ENCODE measurements around the gene DAB2IP. TPM values are rescaled to one million over a fixed set of nuclear protein-coding genes. Genes with fewer than 3 reads are reported as not detected.

Gene DAB2IP
- polyA plus RNA-seq, 1 donor from 2014 or later = 17.3 TPM

DNA sequence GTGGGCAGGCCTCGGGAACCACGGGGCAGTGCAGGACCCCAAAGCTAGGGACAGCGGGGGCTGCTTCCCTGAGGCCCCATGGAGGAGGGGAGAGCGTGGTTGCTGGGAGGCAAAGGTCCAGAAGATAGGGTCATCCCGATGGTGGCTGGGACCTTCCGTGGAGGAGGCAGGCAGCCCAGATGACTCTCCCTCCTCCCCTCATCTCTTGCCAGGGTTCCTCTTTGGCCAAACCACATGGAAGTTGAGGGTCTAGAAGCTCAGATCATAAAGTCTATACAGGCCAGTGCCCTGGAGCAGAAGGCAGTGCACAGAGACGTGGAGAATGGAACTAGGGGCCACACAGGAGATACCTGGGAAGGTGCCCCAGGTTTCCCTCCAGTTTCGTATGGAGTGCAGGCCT is 22.6 kb downstream of the DAB2IP start:
- no peaks in the 10 kb centered on the region for H3K36me3 ChIP-seq (ENCODE audit: insufficient read depth, low read length)
- no peaks in the 10 kb centered on the region for H3K9me3 ChIP-seq (ENCODE audit: low read length)
- no peak overlapping the region for H3K27ac ChIP-seq (ENCODE audit: low read length)
- no peak overlapping the region for H3K4me3 ChIP-seq (ENCODE audit: low read length)
- no peaks in the 10 kb centered on the region for H3K79me2 ChIP-seq (replicated peaks; ENCODE audit: insufficient read depth, low read length)
- no peak overlapping the region for H3K9ac ChIP-seq (ENCODE audit: low read length)
- H3K27me3 ChIP-seq (ENCODE audit: insufficient read depth, low read depth, low read length) = no peaks in the 10 kb centered on the region
- H3K4me2 ChIP-seq (ENCODE audit: low read length) = no peak overlapping the region
- H4K20me1 ChIP-seq (ENCODE audit: insufficient read depth) = no peaks in the 10 kb centered on the region
- no peak overlapping the region for H2AFZ ChIP-seq (ENCODE audit: low read depth, low read length)
- H3K9me2 ChIP-seq (ENCODE audit: insufficient read depth, low read length) = no peaks in the 10 kb centered on the region
- TF ChIP-seq EP300 (conservative IDR thresholded peaks at IDR 0.05; ENCODE audit: poor library complexity, severe bottlenecking) = no peak
- no peaks in the 10 kb centered on the region for H3F3A ChIP-seq (ENCODE audit: insufficient read depth, low read length, poor library complexity, severe bottlenecking)

DNA sequence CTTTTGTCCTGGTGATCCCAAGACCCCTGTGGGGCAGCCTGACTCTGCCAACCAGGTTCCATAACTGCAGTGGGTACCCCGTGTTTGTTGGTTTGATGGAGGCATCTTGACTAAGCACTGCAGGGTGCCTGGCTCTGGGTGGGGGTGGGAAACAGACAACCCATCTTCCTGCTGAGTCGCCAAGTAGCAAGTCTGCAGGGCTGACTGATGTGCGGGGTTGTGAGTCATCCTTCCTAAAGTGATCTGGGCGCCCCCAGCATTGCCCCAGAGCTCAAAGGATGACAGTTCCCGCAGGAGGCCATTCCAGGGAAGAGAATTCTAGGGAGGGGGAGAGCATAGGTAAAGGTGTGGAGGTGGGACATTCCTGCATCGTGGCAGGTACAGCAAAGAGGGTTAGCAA is 23.5 kb downstream of the DAB2IP start:
- Histone ChIP-seq H3K27me3 (ENCODE audit: insufficient read depth, low read depth, low read length) (no peaks in the 10 kb centered on the region), H3K79me2 (replicated peaks; ENCODE audit: insufficient read depth, low read length) (no peaks in the 10 kb centered on the region), H3K9me3 (ENCODE audit: low read length) (no peaks in the 10 kb centered on the region), H2AFZ (ENCODE audit: low read depth, low read length) (no peak overlapping the region), H3K27ac (ENCODE audit: low read length) (no peak overlapping the region), H4K20me1 (ENCODE audit: insufficient read depth) (no peaks in the 10 kb centered on the region), H3K4me3 (ENCODE audit: low read length) (no peak overlapping the region), H3K4me2 (ENCODE audit: low read length) (no peak overlapping the region), H3F3A (ENCODE audit: insufficient read depth, low read length, poor library complexity, severe bottlenecking) (no peaks in the 10 kb centered on the region), H3K9ac (ENCODE audit: low read length) (no peak overlapping the region), H3K9me2 (ENCODE audit: insufficient read depth, low read length) (no peaks in the 10 kb centered on the region), H3K36me3 (ENCODE audit: insufficient read depth, low read length) (no peaks in the 10 kb centered on the region)
- TF ChIP-seq RAD21 (conservative IDR thresholded peaks at IDR 0.05) (no peak), MXI1 (conservative IDR thresholded peaks at IDR 0.05; ENCODE audit: poor library complexity, severe bottlenecking) (no peak), EP300 (conservative IDR thresholded peaks at IDR 0.05; ENCODE audit: poor library complexity, severe bottlenecking) (no peak), TAF1 (IDR thresholded peaks at IDR 0.05; ENCODE audit: low read depth) (no peak), POLR2AphosphoS5 (IDR thresholded peaks at IDR 0.05) (no peak), SMC3 (conservative IDR thresholded peaks at IDR 0.05; ENCODE audit: poor library complexity) (no peak), EZH2 (IDR thresholded peaks at IDR 0.05; ENCODE audit: borderline replicate concordance, insufficient read depth, low read length, poor library complexity, severe bottlenecking) (no peak)
- TF ChIP-seq, protein P1, sequence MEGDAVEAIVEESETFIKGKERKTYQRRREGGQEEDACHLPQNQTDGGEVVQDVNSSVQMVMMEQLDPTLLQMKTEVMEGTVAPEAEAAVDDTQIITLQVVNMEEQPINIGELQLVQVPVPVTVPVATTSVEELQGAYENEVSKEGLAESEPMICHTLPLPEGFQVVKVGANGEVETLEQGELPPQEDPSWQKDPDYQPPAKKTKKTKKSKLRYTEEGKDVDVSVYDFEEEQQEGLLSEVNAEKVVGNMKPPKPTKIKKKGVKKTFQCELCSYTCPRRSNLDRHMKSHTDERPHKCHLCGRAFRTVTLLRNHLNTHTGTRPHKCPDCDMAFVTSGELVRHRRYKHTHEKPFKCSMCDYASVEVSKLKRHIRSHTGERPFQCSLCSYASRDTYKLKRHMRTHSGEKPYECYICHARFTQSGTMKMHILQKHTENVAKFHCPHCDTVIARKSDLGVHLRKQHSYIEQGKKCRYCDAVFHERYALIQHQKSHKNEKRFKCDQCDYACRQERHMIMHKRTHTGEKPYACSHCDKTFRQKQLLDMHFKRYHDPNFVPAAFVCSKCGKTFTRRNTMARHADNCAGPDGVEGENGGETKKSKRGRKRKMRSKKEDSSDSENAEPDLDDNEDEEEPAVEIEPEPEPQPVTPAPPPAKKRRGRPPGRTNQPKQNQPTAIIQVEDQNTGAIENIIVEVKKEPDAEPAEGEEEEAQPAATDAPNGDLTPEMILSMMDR (IDR thresholded peaks at IDR 0.05; ENCODE audit: poor library complexity, severe bottlenecking) = no peak
- TF ChIP-seq, protein P2, sequence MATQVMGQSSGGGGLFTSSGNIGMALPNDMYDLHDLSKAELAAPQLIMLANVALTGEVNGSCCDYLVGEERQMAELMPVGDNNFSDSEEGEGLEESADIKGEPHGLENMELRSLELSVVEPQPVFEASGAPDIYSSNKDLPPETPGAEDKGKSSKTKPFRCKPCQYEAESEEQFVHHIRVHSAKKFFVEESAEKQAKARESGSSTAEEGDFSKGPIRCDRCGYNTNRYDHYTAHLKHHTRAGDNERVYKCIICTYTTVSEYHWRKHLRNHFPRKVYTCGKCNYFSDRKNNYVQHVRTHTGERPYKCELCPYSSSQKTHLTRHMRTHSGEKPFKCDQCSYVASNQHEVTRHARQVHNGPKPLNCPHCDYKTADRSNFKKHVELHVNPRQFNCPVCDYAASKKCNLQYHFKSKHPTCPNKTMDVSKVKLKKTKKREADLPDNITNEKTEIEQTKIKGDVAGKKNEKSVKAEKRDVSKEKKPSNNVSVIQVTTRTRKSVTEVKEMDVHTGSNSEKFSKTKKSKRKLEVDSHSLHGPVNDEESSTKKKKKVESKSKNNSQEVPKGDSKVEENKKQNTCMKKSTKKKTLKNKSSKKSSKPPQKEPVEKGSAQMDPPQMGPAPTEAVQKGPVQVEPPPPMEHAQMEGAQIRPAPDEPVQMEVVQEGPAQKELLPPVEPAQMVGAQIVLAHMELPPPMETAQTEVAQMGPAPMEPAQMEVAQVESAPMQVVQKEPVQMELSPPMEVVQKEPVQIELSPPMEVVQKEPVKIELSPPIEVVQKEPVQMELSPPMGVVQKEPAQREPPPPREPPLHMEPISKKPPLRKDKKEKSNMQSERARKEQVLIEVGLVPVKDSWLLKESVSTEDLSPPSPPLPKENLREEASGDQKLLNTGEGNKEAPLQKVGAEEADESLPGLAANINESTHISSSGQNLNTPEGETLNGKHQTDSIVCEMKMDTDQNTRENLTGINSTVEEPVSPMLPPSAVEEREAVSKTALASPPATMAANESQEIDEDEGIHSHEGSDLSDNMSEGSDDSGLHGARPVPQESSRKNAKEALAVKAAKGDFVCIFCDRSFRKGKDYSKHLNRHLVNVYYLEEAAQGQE (IDR thresholded peaks at IDR 0.05; ENCODE audit: borderline replicate concordance) = no peak

DNA sequence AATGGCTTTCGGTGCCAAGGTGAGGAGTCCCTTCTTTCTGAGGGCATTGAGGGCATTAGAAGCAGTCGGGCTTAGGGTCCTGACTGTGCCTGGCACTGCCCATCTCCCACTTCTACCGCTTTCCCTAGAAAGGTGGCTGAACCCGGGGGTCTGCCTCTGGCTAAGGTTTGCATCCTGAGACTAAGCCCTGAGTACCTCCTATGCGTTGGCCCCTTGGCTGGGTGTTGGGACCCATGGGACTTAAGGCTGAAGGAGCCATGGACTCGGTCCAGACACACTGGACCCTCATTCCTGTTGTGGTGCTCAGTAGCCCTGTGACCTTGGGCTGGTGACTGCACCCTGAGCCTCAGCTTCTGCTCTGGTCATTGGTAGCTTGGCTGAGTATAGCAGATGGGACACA is 23.9 kb downstream of the DAB2IP start:
- no peak overlapping the region for H3K9ac ChIP-seq (ENCODE audit: low read length)
- no peak overlapping the region for H2AFZ ChIP-seq (ENCODE audit: low read depth, low read length)
- TF ChIP-seq MXI1 (conservative IDR thresholded peaks at IDR 0.05; ENCODE audit: poor library complexity, severe bottlenecking) (no peak), SMC3 (conservative IDR thresholded peaks at IDR 0.05; ENCODE audit: poor library complexity) (no peak), EZH2 (IDR thresholded peaks at IDR 0.05; ENCODE audit: borderline replicate concordance, insufficient read depth, low read length, poor library complexity, severe bottlenecking) (no peak), TAF1 (IDR thresholded peaks at IDR 0.05; ENCODE audit: low read depth) (no peak), POLR2AphosphoS5 (IDR thresholded peaks at IDR 0.05) (no peak), RAD21 (conservative IDR thresholded peaks at IDR 0.05) (no peak), EP300 (conservative IDR thresholded peaks at IDR 0.05; ENCODE audit: poor library complexity, severe bottlenecking) (no peak)
- TF ChIP-seq, protein P2 (IDR thresholded peaks at IDR 0.05; ENCODE audit: borderline replicate concordance) = no peak
- TF ChIP-seq, protein P1 (IDR thresholded peaks at IDR 0.05; ENCODE audit: poor library complexity, severe bottlenecking) = no peak
- no peaks in the 10 kb centered on the region for H3K9me3 ChIP-seq (ENCODE audit: low read length)
- H3K79me2 ChIP-seq (replicated peaks; ENCODE audit: insufficient read depth, low read length) = no peaks in the 10 kb centered on the region
- no peaks in the 10 kb centered on the region for H3K27me3 ChIP-seq (ENCODE audit: insufficient read depth, low read depth, low read length)
- no peaks in the 10 kb centered on the region for H4K20me1 ChIP-seq (ENCODE audit: insufficient read depth)
- H3F3A ChIP-seq (ENCODE audit: insufficient read depth, low read length, poor library complexity, severe bottlenecking) = no peaks in the 10 kb centered on the region
- H3K36me3 ChIP-seq (ENCODE audit: insufficient read depth, low read length) = no peaks in the 10 kb centered on the region
- no peak overlapping the region for H3K4me3 ChIP-seq (ENCODE audit: low read length)
- no peak overlapping the region for H3K27ac ChIP-seq (ENCODE audit: low read length)
- H3K4me2 ChIP-seq (ENCODE audit: low read length) = no peak overlapping the region
- H3K9me2 ChIP-seq (ENCODE audit: insufficient read depth, low read length) = no peaks in the 10 kb centered on the region

Data from neural cell (in vitro differentiated cells).